Measurements from ENCODE around the gene SLC46A3. TPM values are rescaled to one million over a fixed set of nuclear protein-coding genes. Genes with fewer than 3 reads are reported as not detected.
"Not testable (repeated sequence)": the region's sequence is repeated elsewhere in the genome, so short reads cannot be mapped to it uniquely, and the experiment has no call there.

Gene SLC46A3
- total and polyA plus RNA-seq, 2 experiments from 2014 or later: 10.3 to 11.6 TPM

- peak in 1 of 2 donors; percentile 74 for DNase-seq (ENCODE audit: low read depth in 1 of 2, low spot score in 1 of 2)
- TF ChIP-seq CTCF (IDR thresholded peaks at IDR 0.05; ENCODE audit: low read depth, low read length): no peak
- H3K27ac ChIP-seq: no peak overlapping the region
- H3K4me3 ChIP-seq: no peak overlapping the region
- no peaks in the 10 kb centered on the region for H3K4me1 ChIP-seq (ENCODE audit: low read depth)
- H3K9me3 ChIP-seq (ENCODE audit: low read depth): no peaks in the 10 kb centered on the region
- peaks cover 8% of the 10 kb centered on the region for H3K36me3 ChIP-seq
- no peaks in the 10 kb centered on the region for H3K27me3 ChIP-seq
Measured at GRCh38 chr13:28705461-28706083, 13.2 kb downstream of the SLC46A3 start.

- H3K27ac ChIP-seq: no peak overlapping the region
- H3K4me1 ChIP-seq (ENCODE audit: low read depth): no peaks in the 10 kb centered on the region
- H3K27me3 ChIP-seq: no peaks in the 10 kb centered on the region
- TF ChIP-seq CTCF (IDR thresholded peaks at IDR 0.05; ENCODE audit: low read depth, low read length): no peak
- H3K36me3 ChIP-seq: peaks cover 11% of the 10 kb centered on the region
- DNase-seq (ENCODE audit: low read depth in 1 of 2, low spot score in 1 of 2): no peak
- H3K4me3 ChIP-seq: no peak overlapping the region
- no peaks in the 10 kb centered on the region for H3K9me3 ChIP-seq (ENCODE audit: low read depth)
Measured at GRCh38 chr13:28704919-28705318, 13.9 kb downstream of the SLC46A3 start.

- DNase-seq (ENCODE audit: low read depth in 1 of 2, low spot score in 1 of 2): no peak
- no peak for TF ChIP-seq CTCF (IDR thresholded peaks at IDR 0.05; ENCODE audit: low read depth, low read length)
Measured at GRCh38 chr13:28704282-28704681, 14.5 kb downstream of the SLC46A3 start.

GRCh38 chr13:28699246-28699645 is 19.5 kb downstream of the SLC46A3 start:
- Histone ChIP-seq H3K4me1 (ENCODE audit: low read depth) (no peaks in the 10 kb centered on the region), H3K36me3 (peaks cover 11% of the 10 kb centered on the region), H3K4me3 (no peak overlapping the region), H3K27me3 (no peaks in the 10 kb centered on the region), H3K9me3 (ENCODE audit: low read depth) (no peaks in the 10 kb centered on the region), H3K27ac (no peak overlapping the region)
- no peak for DNase-seq (ENCODE audit: low read depth in 1 of 2, low spot score in 1 of 2)
- TF ChIP-seq CTCF (IDR thresholded peaks at IDR 0.05; ENCODE audit: low read depth, low read length): no peak

More at GRCh38 chr13:28704282-28704681, 14.5 kb downstream of the SLC46A3 start:
- Histone ChIP-seq H3K4me1 (ENCODE audit: low read depth) (no peaks in the 10 kb centered on the region), H3K36me3 (peaks cover 11% of the 10 kb centered on the region), H3K27ac (no peak overlapping the region), H3K9me3 (ENCODE audit: low read depth) (no peaks in the 10 kb centered on the region), H3K27me3 (no peaks in the 10 kb centered on the region), H3K4me3 (no peak overlapping the region)

GRCh38 chr13:28697441-28697840 is 21.3 kb downstream of the SLC46A3 start:
- Histone ChIP-seq H3K4me3 (no peak overlapping the region), H3K9me3 (ENCODE audit: low read depth) (no peaks in the 10 kb centered on the region), H3K27ac (no peak overlapping the region), H3K4me1 (ENCODE audit: low read depth) (no peaks in the 10 kb centered on the region), H3K27me3 (no peaks in the 10 kb centered on the region), H3K36me3 (peaks cover 11% of the 10 kb centered on the region)
- TF ChIP-seq CTCF (IDR thresholded peaks at IDR 0.05; ENCODE audit: low read depth, low read length): no peak
- no peak for DNase-seq (ENCODE audit: low read depth in 1 of 2, low spot score in 1 of 2)

- not testable (repeated sequence) for H3K4me3 ChIP-seq, H3K36me3 ChIP-seq
- H3K27ac ChIP-seq: peak overlapping the region; percentile 26
Measured at GRCh38 chr13:28693605-28694491, 24.9 kb downstream of the SLC46A3 start.

More at GRCh38 chr13:28693605-28694491, 24.9 kb downstream of the SLC46A3 start:
- not testable (repeated sequence) for H3K4me1 ChIP-seq (ENCODE audit: low read depth); H3K27me3 ChIP-seq; H3K9me3 ChIP-seq (ENCODE audit: low read depth)
- peak; percentile 35 to 52 for DNase-seq (ENCODE audit: low read depth in 1 of 2, low spot score in 1 of 2)
